ENCODE results near the gene WDFY4.

GRCh38 chr10:48923748-48924147 is 239.1 kb downstream of the WDFY4 start:
- TF ChIP-seq EZH2 (IDR thresholded peaks at IDR 0.05; ENCODE audit: borderline replicate concordance, insufficient read depth, low read length, poor library complexity, severe bottlenecking): no peak
- TF ChIP-seq REST (IDR thresholded peaks at IDR 0.05; ENCODE audit: borderline replicate concordance): no peak
